Measurements from ENCODE around the gene ME3.
A peak's percentile ranks its signal among the peaks of the same experiment; 100 is the strongest.

The ME3 gene

DNA sequence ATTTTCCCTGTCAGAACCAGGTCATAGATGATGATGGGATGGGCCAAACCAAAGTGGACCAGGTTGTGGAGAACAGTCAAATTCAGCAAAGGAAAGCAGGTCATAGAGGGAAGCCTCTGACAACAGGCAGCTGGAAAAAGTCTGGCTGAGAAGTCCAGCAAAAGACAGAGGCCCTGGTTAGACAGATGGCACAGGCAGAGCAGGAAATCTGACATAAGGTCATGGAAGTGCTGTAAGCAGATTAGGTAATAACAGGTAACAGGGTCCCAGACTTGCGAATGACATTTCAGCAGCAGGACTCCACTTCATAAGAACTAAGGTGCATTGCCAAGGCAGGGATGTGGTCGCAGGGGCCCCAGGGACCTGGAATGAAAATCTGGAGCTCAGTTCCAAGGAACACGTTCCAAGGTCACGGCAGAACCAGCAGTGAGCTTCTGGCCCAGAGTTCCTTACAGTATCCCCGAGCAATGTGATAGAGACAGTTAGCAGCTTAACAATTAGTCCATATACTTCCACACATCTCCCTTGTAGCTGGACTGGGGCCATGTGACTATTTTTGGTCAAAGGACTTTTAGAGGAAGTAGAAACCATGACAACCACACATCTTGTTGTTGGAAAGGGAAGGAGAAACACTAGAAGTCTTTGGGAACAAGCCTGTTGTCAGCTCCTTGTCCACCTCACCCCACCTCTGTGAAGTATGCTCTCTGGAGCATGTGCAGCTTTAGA lies 75.4 kb downstream of the ME3 start:
- Histone ChIP-seq H3K9ac (ENCODE audit: low read length in 2 of 2) (no peak overlapping the region), H3K36me3 (ENCODE audit: control insufficient read depth in 2 of 2, insufficient read depth in 2 of 2, low read length in 2 of 2) (no peaks in the 10 kb centered on the region), H3K27me3 (ENCODE audit: control insufficient read depth in 1 of 2, insufficient read depth in 2 of 2, low read length in 2 of 2) (no peaks in the 10 kb centered on the region), H3K27ac (ENCODE audit: low read length) (peak overlapping the region; percentile 6), H3K4me3 (ENCODE audit: low read length in 2 of 2) (no peak overlapping the region), H3K4me1 (ENCODE audit: control insufficient read depth, insufficient read depth, low read length) (peaks cover 22% of the 10 kb centered on the region), H3K9me3 (ENCODE audit: control insufficient read depth in 2 of 2, low read length in 2 of 2) (no peaks in the 10 kb centered on the region)

DNA sequence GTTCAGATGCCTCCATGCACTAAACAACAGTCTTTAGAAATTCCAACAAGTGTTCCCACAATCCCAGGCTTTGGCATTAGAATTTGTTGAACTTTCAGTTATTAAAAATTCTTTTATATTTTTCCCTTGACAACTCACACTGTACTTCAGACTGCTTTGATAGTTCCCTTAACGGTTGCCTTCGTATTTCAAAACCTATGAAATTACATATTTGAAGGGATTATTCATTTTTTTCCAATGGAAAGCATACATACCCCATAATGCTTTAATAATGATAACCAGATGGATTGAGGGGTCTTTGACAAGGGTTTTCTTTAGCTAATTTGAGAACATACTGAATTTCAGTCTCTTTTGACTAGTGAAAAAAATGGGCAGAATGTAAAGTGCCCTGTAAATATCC lies 76.5 kb downstream of the ME3 start:
- H3K9me3 ChIP-seq (ENCODE audit: control insufficient read depth in 2 of 2, low read length in 2 of 2) = no peaks in the 10 kb centered on the region
- no peak overlapping the region for H3K9ac ChIP-seq (ENCODE audit: low read length in 2 of 2)
- H3K36me3 ChIP-seq (ENCODE audit: control insufficient read depth in 2 of 2, insufficient read depth in 2 of 2, low read length in 2 of 2) = no peaks in the 10 kb centered on the region
- H3K4me3 ChIP-seq (ENCODE audit: low read length in 2 of 2) = no peak overlapping the region
- peaks cover 22% of the 10 kb centered on the region for H3K4me1 ChIP-seq (ENCODE audit: control insufficient read depth, insufficient read depth, low read length)
- H3K27me3 ChIP-seq (ENCODE audit: control insufficient read depth in 1 of 2, insufficient read depth in 2 of 2, low read length in 2 of 2) = no peaks in the 10 kb centered on the region
- H3K27ac ChIP-seq (ENCODE audit: low read length) = no peak overlapping the region

DNA sequence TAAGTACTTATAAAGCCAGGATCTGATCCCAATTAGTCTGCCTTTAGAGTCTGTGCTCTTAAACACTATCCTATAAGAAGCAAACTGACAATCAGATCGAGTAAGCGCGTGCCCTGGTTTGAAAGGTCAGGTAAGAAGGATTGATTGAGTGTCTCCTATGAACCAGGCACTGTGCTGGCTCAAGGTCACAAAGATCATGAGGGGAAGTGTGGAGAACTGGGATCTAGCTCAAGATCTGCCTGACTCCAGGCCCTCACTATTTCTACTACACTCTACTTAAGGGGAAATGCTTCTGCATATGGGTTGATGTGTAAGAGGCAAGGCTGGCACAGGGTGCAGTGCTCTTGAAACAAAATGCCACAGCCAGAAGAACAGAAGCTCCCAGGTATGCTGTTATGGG lies 77.0 kb downstream of the ME3 start:
- Histone ChIP-seq H3K9ac (ENCODE audit: low read length in 2 of 2) (no peak overlapping the region), H3K9me3 (ENCODE audit: control insufficient read depth in 2 of 2, low read length in 2 of 2) (no peaks in the 10 kb centered on the region), H3K27me3 (ENCODE audit: control insufficient read depth in 1 of 2, insufficient read depth in 2 of 2, low read length in 2 of 2) (no peaks in the 10 kb centered on the region), H3K4me1 (ENCODE audit: control insufficient read depth, insufficient read depth, low read length) (peaks cover 22% of the 10 kb centered on the region), H3K4me3 (ENCODE audit: low read length in 2 of 2) (no peak overlapping the region), H3K27ac (ENCODE audit: low read length) (no peak overlapping the region), H3K36me3 (ENCODE audit: control insufficient read depth in 2 of 2, insufficient read depth in 2 of 2, low read length in 2 of 2) (no peaks in the 10 kb centered on the region)

- no peaks in the 10 kb centered on the region for H3K9me3 ChIP-seq (ENCODE audit: control insufficient read depth in 2 of 2, low read length in 2 of 2)
- peaks cover 26% of the 10 kb centered on the region for H3K4me1 ChIP-seq (ENCODE audit: control insufficient read depth, insufficient read depth, low read length)
- H3K36me3 ChIP-seq (ENCODE audit: control insufficient read depth in 2 of 2, insufficient read depth in 2 of 2, low read length in 2 of 2) = no peaks in the 10 kb centered on the region
- H3K9ac ChIP-seq (ENCODE audit: low read length in 2 of 2) = no peak overlapping the region
- no peak overlapping the region for H3K4me3 ChIP-seq (ENCODE audit: low read length in 2 of 2)
- H3K27me3 ChIP-seq (ENCODE audit: control insufficient read depth in 1 of 2, insufficient read depth in 2 of 2, low read length in 2 of 2) = no peaks in the 10 kb centered on the region
- H3K27ac ChIP-seq (ENCODE audit: low read length) = no peak overlapping the region
Observed at GRCh38 chr11:86594746-86595145, 77.7 kb downstream of the ME3 start.

GRCh38 chr11:86593833-86594232 lies 78.6 kb downstream of the ME3 start:
- Histone ChIP-seq H3K27ac (ENCODE audit: low read length) (no peak overlapping the region), H3K4me3 (ENCODE audit: low read length in 2 of 2) (no peak overlapping the region), H3K9me3 (ENCODE audit: control insufficient read depth in 2 of 2, low read length in 2 of 2) (no peaks in the 10 kb centered on the region), H3K36me3 (ENCODE audit: control insufficient read depth in 2 of 2, insufficient read depth in 2 of 2, low read length in 2 of 2) (no peaks in the 10 kb centered on the region), H3K9ac (ENCODE audit: low read length in 2 of 2) (no peak overlapping the region), H3K4me1 (ENCODE audit: control insufficient read depth, insufficient read depth, low read length) (peaks cover 28% of the 10 kb centered on the region), H3K27me3 (ENCODE audit: control insufficient read depth in 1 of 2, insufficient read depth in 2 of 2, low read length in 2 of 2) (no peaks in the 10 kb centered on the region)

- Histone ChIP-seq H3K4me3 (ENCODE audit: low read length in 2 of 2) (no peak overlapping the region), H3K9me3 (ENCODE audit: control insufficient read depth in 2 of 2, low read length in 2 of 2) (no peaks in the 10 kb centered on the region), H3K4me1 (ENCODE audit: control insufficient read depth, insufficient read depth, low read length) (peaks cover 35% of the 10 kb centered on the region), H3K27me3 (ENCODE audit: control insufficient read depth in 1 of 2, insufficient read depth in 2 of 2, low read length in 2 of 2) (no peaks in the 10 kb centered on the region), H3K27ac (ENCODE audit: low read length) (peak overlapping the region; percentile 49), H3K9ac (ENCODE audit: low read length in 2 of 2) (no peak overlapping the region), H3K36me3 (ENCODE audit: control insufficient read depth in 2 of 2, insufficient read depth in 2 of 2, low read length in 2 of 2) (no peaks in the 10 kb centered on the region)
Observed at GRCh38 chr11:86592659-86593451, 79.6 kb downstream of the ME3 start.

GRCh38 chr11:86592047-86592591 lies 80.3 kb downstream of the ME3 start:
- Histone ChIP-seq H3K9me3 (ENCODE audit: control insufficient read depth in 2 of 2, low read length in 2 of 2) (no peaks in the 10 kb centered on the region), H3K4me3 (ENCODE audit: low read length in 2 of 2) (no peak overlapping the region), H3K27ac (ENCODE audit: low read length) (peak overlapping the region; percentile 49), H3K4me1 (ENCODE audit: control insufficient read depth, insufficient read depth, low read length) (peaks cover 31% of the 10 kb centered on the region), H3K36me3 (ENCODE audit: control insufficient read depth in 2 of 2, insufficient read depth in 2 of 2, low read length in 2 of 2) (no peaks in the 10 kb centered on the region), H3K27me3 (ENCODE audit: control insufficient read depth in 1 of 2, insufficient read depth in 2 of 2, low read length in 2 of 2) (no peaks in the 10 kb centered on the region), H3K9ac (ENCODE audit: low read length in 2 of 2) (no peak overlapping the region)

- H3K9me3 ChIP-seq (ENCODE audit: control insufficient read depth in 2 of 2, low read length in 2 of 2) = no peaks in the 10 kb centered on the region
- no peaks in the 10 kb centered on the region for H3K27me3 ChIP-seq (ENCODE audit: control insufficient read depth in 1 of 2, insufficient read depth in 2 of 2, low read length in 2 of 2)
- peaks cover 26% of the 10 kb centered on the region for H3K4me1 ChIP-seq (ENCODE audit: control insufficient read depth, insufficient read depth, low read length)
- peak overlapping the region; percentile 49 for H3K27ac ChIP-seq (ENCODE audit: low read length)
- H3K9ac ChIP-seq (ENCODE audit: low read length in 2 of 2) = no peak overlapping the region
- no peaks in the 10 kb centered on the region for H3K36me3 ChIP-seq (ENCODE audit: control insufficient read depth in 2 of 2, insufficient read depth in 2 of 2, low read length in 2 of 2)
- no peak overlapping the region for H3K4me3 ChIP-seq (ENCODE audit: low read length in 2 of 2)
Observed at GRCh38 chr11:86591631-86592030, 80.8 kb downstream of the ME3 start.

GRCh38 chr11:86589856-86590589 lies 82.4 kb downstream of the ME3 start:
- no peak overlapping the region for H3K27ac ChIP-seq (ENCODE audit: low read length)
- H3K9ac ChIP-seq (ENCODE audit: low read length in 2 of 2) = no peak overlapping the region
- no peak overlapping the region for H3K4me3 ChIP-seq (ENCODE audit: low read length in 2 of 2)
- H3K27me3 ChIP-seq (ENCODE audit: control insufficient read depth in 1 of 2, insufficient read depth in 2 of 2, low read length in 2 of 2) = no peaks in the 10 kb centered on the region
- no peaks in the 10 kb centered on the region for H3K9me3 ChIP-seq (ENCODE audit: control insufficient read depth in 2 of 2, low read length in 2 of 2)
- no peaks in the 10 kb centered on the region for H3K36me3 ChIP-seq (ENCODE audit: control insufficient read depth in 2 of 2, insufficient read depth in 2 of 2, low read length in 2 of 2)
- peaks cover 25% of the 10 kb centered on the region for H3K4me1 ChIP-seq (ENCODE audit: control insufficient read depth, insufficient read depth, low read length)

GRCh38 chr11:86589204-86589603 lies 83.2 kb downstream of the ME3 start:
- Histone ChIP-seq H3K9me3 (ENCODE audit: control insufficient read depth in 2 of 2, low read length in 2 of 2) (no peaks in the 10 kb centered on the region), H3K27ac (ENCODE audit: low read length) (no peak overlapping the region), H3K9ac (ENCODE audit: low read length in 2 of 2) (no peak overlapping the region), H3K4me1 (ENCODE audit: control insufficient read depth, insufficient read depth, low read length) (peaks cover 25% of the 10 kb centered on the region), H3K27me3 (ENCODE audit: control insufficient read depth in 1 of 2, insufficient read depth in 2 of 2, low read length in 2 of 2) (no peaks in the 10 kb centered on the region), H3K4me3 (ENCODE audit: low read length in 2 of 2) (no peak overlapping the region), H3K36me3 (ENCODE audit: control insufficient read depth in 2 of 2, insufficient read depth in 2 of 2, low read length in 2 of 2) (no peaks in the 10 kb centered on the region)

Measured in stomach smooth muscle (tissue), 2 donors.